Stomach (tissue), 9 donors: Measurements from ENCODE around the gene RAB4B. TPM values are rescaled to one million over a fixed set of nuclear protein-coding genes. Genes with fewer than 3 reads are reported as not detected.
"Not testable (repeated sequence)": the region's sequence is repeated elsewhere in the genome, so short reads cannot be mapped to it uniquely, and the experiment has no call there.

Source experiments
- DNase-seq, 2 donors: peaks; one replicate each; pipeline versions ENCODE4 v3.0.0 to v3.0.0-alpha.2; 2013 to 2019
- H3K27ac ChIP-seq, 5 donors: fragments of 200-600 bp in 4 of 5; sonication (generic) in 4 of 5; one replicate each; pipeline ENCODE4 v1.5.1; 2013 to 2019; ENCODE audit warnings: mild to moderate bottlenecking in 1 of 5, moderate library complexity in 1 of 5
- H3K27me3 ChIP-seq, 3 donors: fragments of 200-600 bp; sonication (generic); one replicate each; pipeline ENCODE4 v1.5.1; 2017 to 2019; ENCODE audit warnings: mixed run types in 1 of 3
- H3K36me3 ChIP-seq, 4 donors: fragments of 200-600 bp; sonication (generic); 1 replicate in 3 of 4; 2 replicates in 1 of 4; pipeline ENCODE4 v1.5.1; 2016 to 2019
- H3K4me1 ChIP-seq, 4 donors: fragments of 200-600 bp; sonication (generic); one replicate each; pipeline ENCODE4 v1.5.1; 2016 to 2019
- H3K4me3 ChIP-seq, 4 donors: fragments of 200-600 bp; sonication (generic) in 3 of 4; one replicate each; pipeline ENCODE4 v1.5.1; 2016 to 2019; ENCODE audit warnings: mild to moderate bottlenecking in 1 of 4
- H3K9me3 ChIP-seq, 4 donors: fragments of 200-600 bp; sonication (generic); one replicate each; pipeline ENCODE4 v1.5.1; 2016 to 2019
- EP300 ChIP-seq: sonication (generic); formaldehyde crosslinking; IDR thresholded peaks from one replicate; pipeline ENCODE4 v1.6.1; 2017; ENCODE audit warnings: antibody characterized with exemption
- POLR2A ChIP-seq, 4 donors: fragments of 450-650 bp; IDR thresholded peaks; one replicate each; pipeline ENCODE4 v1.6.1; 2016; ENCODE audit warnings: antibody characterized with exemption in 4 of 4, control low read depth in 2 of 4, mild to moderate bottlenecking in 1 of 4, moderate library complexity in 1 of 4
- POLR2AphosphoS5 ChIP-seq, 3 donors: sonication (generic); formaldehyde crosslinking; IDR thresholded peaks; one replicate each; pipeline ENCODE4 v1.6.1; 2016; ENCODE audit warnings: antibody characterized with exemption in 3 of 3
- WGBS, 5 donors: extraction: QIAGEN DNeasy Blood & Tissue Kit in 3 of 5; methylation state at CpG; one replicate each; pipeline versions ENCODE4 v1.1.5 to v1.1.7; 2013 to 2018; 5-methylcytosine and 5-hydroxymethylcytosine counted together
- intact Hi-C: fragments of 100-400 bp; cut with DNase I; formaldehyde crosslinking; loops from one replicate; pipeline ENCODE4 v1.15.1; 2023; ENCODE audit warnings: low total_unique reads
- polyA plus RNA-seq, 3 donors: library from polyadenylated mRNA; stranded (reverse); fragments of 200-250 nt; gene quantifications; one replicate each; pipeline ENCODE4 v1.2.3, GENCODE V29; 2013
- total RNA-seq, 5 donors: library from RNA; depleted of rRNA; stranded (reverse); fragments of >200 nt; gene quantifications; one replicate each; pipeline versions ENCODE4 v1.1.0 to v1.2.3, GENCODE V29; 2014 to 2016
- TF ChIP-seq, protein P1 (sequence below), 7 experiments: fragments of 450-650 bp in 4 of 7; fragments of 200-600 bp in 3 of 7; sonication (generic) in 3 of 7; IDR thresholded peaks; one replicate each; pipeline ENCODE4 v1.5.1; 2016 to 2019; ENCODE audit warnings: antibody characterized with exemption in 7 of 7, control low read depth in 2 of 7, mild to moderate bottlenecking in 1 of 7
- donor health status: healthy with polysubstance abuse.
- donor health status: Bipolar disorder and iron deficiency.
- donor health status: healthy.

RAB4B gene
- total and polyA plus RNA-seq, 8 donors = 10.3 to 53.7 (median 39.2) TPM; not detected in 1

DNA sequence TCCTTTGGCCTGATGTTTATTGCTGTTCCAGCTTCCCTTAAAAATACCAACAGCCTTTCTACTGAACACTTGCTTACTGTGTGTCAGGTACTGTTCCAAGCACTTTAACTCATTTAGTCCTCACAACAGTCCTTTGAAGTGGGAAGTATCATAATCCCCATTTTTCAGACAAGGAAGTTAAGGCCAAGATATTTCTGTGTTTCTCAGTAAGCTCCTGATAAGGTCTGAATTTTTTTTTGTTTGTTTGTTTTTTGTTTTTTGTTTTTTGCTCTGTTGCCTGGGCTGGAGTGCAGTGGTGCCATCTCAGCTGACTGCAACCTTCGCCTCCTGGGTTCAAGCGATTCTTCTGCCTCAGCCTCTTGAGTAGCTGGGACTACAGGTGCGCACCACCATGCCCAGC lies 19.6 kb upstream of the RAB4B start:
- H3K27me3 ChIP-seq = no peaks in the 10 kb centered on the region
- no peak for DNase-seq
- H3K27ac ChIP-seq = no peak overlapping the region
- H3K4me1 ChIP-seq = peaks cover 29 to 40% (median 37%) of the 10 kb centered on the region in 4 donors
- 93 to 100% (median 96%) methylated on average over 3 of the region's 3 CpGs for WGBS, 5 donors
- peaks cover 66 to 85% (median 82%) of the 10 kb centered on the region in 4 donors for H3K36me3 ChIP-seq
- H3K9me3 ChIP-seq = no peaks in the 10 kb centered on the region
- H3K4me3 ChIP-seq = no peak overlapping the region
- no peak for TF ChIP-seq POLR2AphosphoS5 (IDR thresholded peaks at IDR 0.05)
- TF ChIP-seq EP300 = no peak
- TF ChIP-seq, protein P1, sequence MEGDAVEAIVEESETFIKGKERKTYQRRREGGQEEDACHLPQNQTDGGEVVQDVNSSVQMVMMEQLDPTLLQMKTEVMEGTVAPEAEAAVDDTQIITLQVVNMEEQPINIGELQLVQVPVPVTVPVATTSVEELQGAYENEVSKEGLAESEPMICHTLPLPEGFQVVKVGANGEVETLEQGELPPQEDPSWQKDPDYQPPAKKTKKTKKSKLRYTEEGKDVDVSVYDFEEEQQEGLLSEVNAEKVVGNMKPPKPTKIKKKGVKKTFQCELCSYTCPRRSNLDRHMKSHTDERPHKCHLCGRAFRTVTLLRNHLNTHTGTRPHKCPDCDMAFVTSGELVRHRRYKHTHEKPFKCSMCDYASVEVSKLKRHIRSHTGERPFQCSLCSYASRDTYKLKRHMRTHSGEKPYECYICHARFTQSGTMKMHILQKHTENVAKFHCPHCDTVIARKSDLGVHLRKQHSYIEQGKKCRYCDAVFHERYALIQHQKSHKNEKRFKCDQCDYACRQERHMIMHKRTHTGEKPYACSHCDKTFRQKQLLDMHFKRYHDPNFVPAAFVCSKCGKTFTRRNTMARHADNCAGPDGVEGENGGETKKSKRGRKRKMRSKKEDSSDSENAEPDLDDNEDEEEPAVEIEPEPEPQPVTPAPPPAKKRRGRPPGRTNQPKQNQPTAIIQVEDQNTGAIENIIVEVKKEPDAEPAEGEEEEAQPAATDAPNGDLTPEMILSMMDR (IDR thresholded peaks at IDR 0.05) = no peak
- no peak for TF ChIP-seq POLR2A (IDR thresholded peaks at IDR 0.05)
- intact Hi-C loops = no loop called here

GRCh38 chr19:40759352-40759751 lies 18.7 kb upstream of the RAB4B start:
- WGBS, 5 donors = 91 to 94% (median 93%) methylated on average over 11 to 13 of the region's 13 CpGs

DNA sequence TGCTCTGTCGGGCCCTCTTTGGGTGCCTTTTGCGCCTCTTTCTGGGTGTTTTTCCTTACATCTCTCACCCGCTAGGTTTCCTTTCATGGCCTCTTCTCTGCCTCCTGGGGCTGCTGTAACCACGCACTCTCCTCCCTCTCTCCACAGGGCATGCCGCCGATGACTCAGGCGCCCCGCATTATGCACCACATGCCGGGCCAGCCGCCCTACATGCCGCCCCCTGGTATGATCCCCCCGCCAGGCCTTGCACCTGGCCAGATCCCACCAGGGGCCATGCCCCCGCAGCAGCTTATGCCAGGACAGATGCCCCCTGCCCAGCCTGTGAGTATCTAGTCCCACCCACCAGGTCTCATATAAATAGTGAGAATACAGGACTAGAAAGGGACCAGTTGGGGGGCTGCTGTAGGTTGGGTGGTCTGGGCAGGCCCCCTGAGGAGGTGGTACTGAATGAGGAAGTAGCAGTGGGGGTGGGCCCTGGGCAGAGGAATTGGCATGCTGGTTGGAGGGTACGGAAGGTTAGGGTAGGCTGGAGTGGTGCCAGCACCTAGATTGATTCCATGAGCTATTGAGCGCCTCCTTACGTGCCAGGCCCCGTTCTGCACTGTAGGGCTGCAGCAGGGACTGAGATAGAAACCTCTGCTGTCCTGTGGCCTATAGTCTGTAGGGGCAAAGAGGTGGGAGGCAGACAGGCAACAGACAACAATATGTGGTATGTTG lies 15.1 kb upstream of the RAB4B start:
- Histone ChIP-seq H3K27me3 (no peaks in the 10 kb centered on the region), H3K9me3 (no peaks in the 10 kb centered on the region), H3K4me1 (no peaks in the 10 kb centered on the region), H3K36me3 (peaks cover 85 to 100% (median 100%) of the 10 kb centered on the region in 4 donors), H3K27ac (peak overlapping the region in 1 of 5 donors; percentile 2), H3K4me3 (no peak overlapping the region)
- no peak for DNase-seq
- 85 to 91% (median 88%) methylated on average over 17 of the region's 17 CpGs for WGBS, 5 donors
- intact Hi-C loops = no loop called here
- TF ChIP-seq, protein P1 (IDR thresholded peaks at IDR 0.05) = no peak
- TF ChIP-seq EP300 (no peak), POLR2A (IDR thresholded peaks at IDR 0.05) (no peak), POLR2AphosphoS5 (IDR thresholded peaks at IDR 0.05) (no peak)

More at GRCh38 chr19:40759352-40759751, 18.7 kb upstream of the RAB4B start:
- no peaks in the 10 kb centered on the region for H3K27me3 ChIP-seq
- H3K36me3 ChIP-seq = peaks cover 74 to 94% (median 90%) of the 10 kb centered on the region in 4 donors
- TF ChIP-seq, protein P1 (IDR thresholded peaks at IDR 0.05) = no peak
- TF ChIP-seq EP300 (no peak), POLR2AphosphoS5 (IDR thresholded peaks at IDR 0.05) (no peak), POLR2A (IDR thresholded peaks at IDR 0.05) (no peak)
- H3K4me1 ChIP-seq = peaks cover 21 to 31% (median 28%) of the 10 kb centered on the region in 4 donors
- no peak overlapping the region for H3K27ac ChIP-seq
- no peak for DNase-seq
- H3K4me3 ChIP-seq = no peak overlapping the region
- intact Hi-C loops = no loop called here
- no peaks in the 10 kb centered on the region for H3K9me3 ChIP-seq

GRCh38 chr19:40763526-40763925 lies 14.5 kb upstream of the RAB4B start:
- 85 to 96% (median 94%) methylated on average over 7 of the region's 7 CpGs for WGBS, 5 donors
- no peak for DNase-seq
- TF ChIP-seq POLR2AphosphoS5 (IDR thresholded peaks at IDR 0.05) = no peak
- H3K4me3 ChIP-seq = no peak overlapping the region
- no peaks in the 10 kb centered on the region for H3K9me3 ChIP-seq
- intact Hi-C loops = no loop called here
- no peaks in the 10 kb centered on the region for H3K4me1 ChIP-seq
- no peaks in the 10 kb centered on the region for H3K27me3 ChIP-seq
- peaks cover 79 to 100% (median 97%) of the 10 kb centered on the region in 4 donors for H3K36me3 ChIP-seq
- no peak overlapping the region for H3K27ac ChIP-seq

- H3K27ac ChIP-seq = no peak overlapping the region
- WGBS, 5 donors = 85 to 92% (median 89%) methylated on average over 10 of the region's 10 CpGs
- intact Hi-C loops = no loop called here
Measured at GRCh38 chr19:40763963-40764362, 14.1 kb upstream of the RAB4B start.

DNA sequence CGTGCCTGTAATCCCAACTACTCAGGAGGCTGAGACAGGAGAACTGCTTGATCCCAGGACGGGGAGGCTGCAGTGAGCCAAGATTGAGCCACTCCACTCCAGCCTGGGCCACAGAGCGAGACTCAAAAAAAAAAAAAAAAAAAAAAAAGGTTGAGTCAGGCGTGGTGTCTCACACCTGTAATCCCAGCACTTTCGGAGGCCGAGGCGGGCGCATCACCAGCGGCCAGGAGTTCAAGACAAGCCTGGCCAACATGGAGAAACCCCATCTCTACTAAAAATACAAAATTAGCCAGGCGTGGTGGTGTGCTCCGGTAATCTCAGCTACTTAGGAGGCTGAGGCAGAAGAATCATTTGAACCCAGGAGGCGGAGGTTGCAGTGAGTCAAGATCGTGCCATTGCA lies 11.7 kb upstream of the RAB4B start:
- H3K4me3 ChIP-seq, H3K27ac ChIP-seq, intact Hi-C loops, H3K4me1 ChIP-seq, DNase-seq, H3K9me3 ChIP-seq, H3K27me3 ChIP-seq: not testable (repeated sequence)
- 93 to 96% (median 94%) methylated on average over 12 to 13 of the region's 13 CpGs for WGBS, 5 donors
- peaks cover 53 to 91% (median 75%) of the 10 kb centered on the region in 4 donors for H3K36me3 ChIP-seq

More at GRCh38 chr19:40763963-40764362, 14.1 kb upstream of the RAB4B start:
- Histone ChIP-seq H3K27me3 (no peaks in the 10 kb centered on the region), H3K36me3 (peaks cover 76 to 100% (median 96%) of the 10 kb centered on the region in 4 donors), H3K9me3 (no peaks in the 10 kb centered on the region), H3K4me1 (no peaks in the 10 kb centered on the region), H3K4me3 (no peak overlapping the region)
- TF ChIP-seq EP300 (no peak), POLR2AphosphoS5 (IDR thresholded peaks at IDR 0.05) (no peak), POLR2A (IDR thresholded peaks at IDR 0.05) (no peak)
- TF ChIP-seq, protein P1 (IDR thresholded peaks at IDR 0.05) = no peak
- DNase-seq = no peak
